IgD-negative memory B cell (primary cell): ENCODE measurements around the gene KCP. TPM values are rescaled to one million over a fixed set of nuclear protein-coding genes. Genes with fewer than 3 reads are reported as not detected.

Experiments
- H3K27ac Mint-ChIP-seq, 3 donors: one replicate each; pipeline ENCODE4 v1.8.0; 2020 to 2022; ENCODE audit warnings: mild to moderate bottlenecking in 3 of 3, mixed read lengths in 3 of 3, moderate library complexity in 1 of 3
- H3K27me3 Mint-ChIP-seq: one replicate; pipeline ENCODE4 v1.8.0; 2021; ENCODE audit warnings: mixed read lengths
- H3K36me3 Mint-ChIP-seq: one replicate; pipeline ENCODE4 v1.8.0; 2020; ENCODE audit warnings: mild to moderate bottlenecking, mixed read lengths
- H3K4me1 Mint-ChIP-seq, 3 donors: one replicate each; pipeline ENCODE4 v1.8.0; 2020 to 2022; ENCODE audit warnings: mixed read lengths in 3 of 3, mild to moderate bottlenecking in 1 of 3
- H3K4me3 Mint-ChIP-seq, 4 donors: one replicate each; pipeline ENCODE4 v1.8.0; 2020 to 2022; ENCODE audit warnings: mild to moderate bottlenecking in 4 of 4, mixed read lengths in 4 of 4, moderate library complexity in 3 of 4
- H3K9me3 Mint-ChIP-seq, 3 donors: one replicate each; pipeline ENCODE4 v1.8.0; 2020 to 2021; ENCODE audit warnings: mixed read lengths in 3 of 3, mild to moderate bottlenecking in 1 of 3
- polyA plus RNA-seq: library from polyadenylated mRNA; unstranded; fragments of 300-500 nt; fragmentation: Illumina TruSeq; gene quantifications from one replicate; pipeline ENCODE4 v1.2.3, GENCODE V29; 2021

KCP gene
- polyA plus RNA-seq, 1 donor from 2014 or later = 0.26 TPM

DNA sequence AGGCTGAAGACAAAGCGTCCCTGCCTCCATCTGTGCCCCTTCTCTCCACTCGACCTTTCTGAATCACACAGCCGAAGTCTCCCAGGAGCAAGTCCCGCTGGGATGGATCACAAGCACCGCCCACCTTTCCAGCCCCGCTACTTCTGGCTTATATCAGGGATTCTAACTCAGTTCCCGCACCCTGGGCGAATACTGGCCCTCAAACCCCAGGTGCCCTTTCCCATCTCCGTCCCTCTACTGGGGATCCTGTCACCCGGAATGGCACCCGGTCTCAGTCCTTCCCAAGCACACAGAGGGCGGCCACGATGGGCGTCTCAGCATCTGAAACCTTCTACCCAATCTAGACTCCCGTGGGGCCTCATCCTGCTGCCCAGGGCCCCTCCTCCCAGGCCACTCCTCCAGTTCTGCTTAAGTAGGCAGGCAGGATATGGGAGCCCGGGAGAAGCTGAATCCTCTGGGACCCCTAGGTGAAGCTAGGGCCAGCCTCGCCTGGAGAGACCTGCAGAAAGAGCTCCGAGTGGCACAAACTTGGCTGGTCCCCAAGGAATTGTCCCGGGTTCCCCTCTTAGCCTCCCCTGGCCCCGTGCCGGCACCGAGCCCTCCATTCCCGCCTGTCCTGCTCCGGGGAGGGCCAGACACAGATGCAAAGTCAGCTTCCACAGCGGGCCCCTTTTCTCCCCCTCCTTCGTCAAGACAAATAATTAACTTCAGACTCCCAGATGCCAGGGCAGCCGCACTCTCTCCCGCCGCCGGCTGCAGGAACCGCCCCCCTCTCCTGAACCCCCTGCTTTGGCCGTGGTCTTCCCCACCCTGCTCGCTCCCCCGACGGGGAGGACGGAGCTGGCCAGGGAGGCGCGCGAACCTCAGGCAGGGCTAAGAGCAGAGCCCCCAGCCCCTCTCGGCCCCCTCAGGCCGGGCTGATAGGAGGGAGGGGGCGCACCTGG lies 612 bp downstream of the KCP start:
- Mint-ChIP-seq H3K4me1 (peaks cover 1 to 13% (median 2%) of the 10 kb centered on the region in 3 donors), H3K9me3 (no peaks in the 10 kb centered on the region), H3K36me3 (peaks cover 2% of the 10 kb centered on the region), H3K27me3 (peaks cover 30% of the 10 kb centered on the region), H3K4me3 (peak overlapping the region in 1 of 4 donors; percentile 45), H3K27ac (no peak overlapping the region)

DNA sequence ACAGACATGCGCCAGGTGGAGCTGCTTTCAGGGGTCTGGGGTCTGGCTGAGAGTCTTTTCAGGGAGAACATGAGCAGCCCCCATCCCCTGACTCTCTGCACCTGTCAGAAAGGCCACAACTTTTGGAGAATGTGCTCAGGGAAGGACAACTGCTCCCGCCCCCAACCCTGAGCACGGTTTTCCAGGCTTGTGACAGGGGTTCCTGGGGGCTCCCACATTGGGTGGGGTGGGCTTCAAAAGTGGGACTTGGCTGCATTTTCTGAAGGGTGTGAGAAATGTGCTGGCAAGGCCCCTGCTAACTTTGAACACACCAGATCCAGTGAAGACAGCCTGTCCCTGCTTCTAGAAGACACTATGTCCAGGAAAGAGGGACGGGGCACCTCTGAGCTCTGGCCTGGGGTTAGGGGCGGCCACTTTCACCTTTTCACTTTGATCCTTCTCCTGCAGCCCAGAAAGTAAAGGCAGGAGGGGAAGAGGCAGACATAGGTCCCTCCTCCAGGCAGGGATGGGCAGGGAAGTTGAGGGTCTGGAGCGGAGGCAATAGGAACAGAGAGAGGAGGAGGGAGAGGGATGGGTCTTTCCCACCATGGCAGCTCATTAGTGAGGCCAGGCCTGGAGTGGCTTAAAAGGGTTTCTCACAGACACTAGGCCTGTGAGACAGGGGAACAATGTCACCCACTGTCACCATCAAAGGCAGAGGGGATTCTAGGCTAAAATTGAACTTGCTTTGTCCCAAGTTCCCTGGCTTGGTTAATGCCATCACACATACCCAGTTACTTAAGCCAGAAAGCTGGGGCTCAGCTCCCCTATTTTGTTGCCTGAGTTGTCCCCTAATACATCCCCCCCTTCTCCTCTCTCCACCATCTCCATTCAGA lies 1.5 kb downstream of the KCP start:
- Mint-ChIP-seq H3K36me3 (no peaks in the 10 kb centered on the region), H3K9me3 (no peaks in the 10 kb centered on the region), H3K4me3 (peak overlapping the region in 1 of 4 donors; percentile 45), H3K27ac (no peak overlapping the region), H3K4me1 (peaks cover 4 to 7% (median 6%) of the 10 kb centered on the region in 3 donors), H3K27me3 (peaks cover 25% of the 10 kb centered on the region)

DNA sequence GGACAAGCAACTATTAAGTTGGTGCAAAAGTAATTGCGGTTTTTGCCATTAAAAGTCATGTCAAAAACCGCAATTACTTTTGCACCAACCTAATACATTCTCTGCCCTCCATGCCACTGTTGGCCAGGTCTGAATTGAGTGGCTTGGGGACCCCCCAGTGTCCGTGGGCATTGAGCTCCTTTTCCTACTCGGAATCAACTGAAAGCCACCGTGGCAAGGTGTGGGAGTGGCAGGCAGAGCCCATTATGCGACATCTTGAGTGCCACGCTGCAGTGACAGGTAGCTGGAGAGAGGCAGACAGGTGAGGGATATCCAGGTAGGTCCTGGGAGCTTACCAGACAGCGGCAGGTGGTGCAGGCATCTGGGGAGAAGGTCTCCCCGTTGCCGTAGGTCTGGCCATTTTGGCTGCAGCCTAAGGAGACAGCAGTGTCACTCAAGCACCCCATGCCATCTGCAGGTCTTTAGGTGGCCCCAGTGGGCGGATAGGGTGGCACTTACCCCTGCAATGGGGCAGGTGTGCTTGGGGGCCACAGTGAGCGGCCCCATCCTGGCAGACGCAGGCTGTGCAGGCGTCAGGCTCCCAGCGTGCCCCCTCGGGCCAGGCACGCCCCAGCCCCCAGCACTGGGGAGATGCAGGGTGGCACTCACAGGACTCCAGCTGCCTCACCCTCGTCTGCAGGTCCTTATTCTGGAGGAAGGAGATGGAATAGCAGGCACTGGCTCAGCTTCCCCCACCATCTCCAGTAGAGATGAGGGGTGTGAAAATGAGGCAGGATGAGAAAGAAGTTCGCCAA lies 3.5 kb downstream of the KCP start:
- Mint-ChIP-seq H3K36me3 (no peaks in the 10 kb centered on the region), H3K4me1 (peaks cover 4 to 6% (median 5%) of the 10 kb centered on the region in 3 donors), H3K27ac (no peak overlapping the region), H3K27me3 (peaks cover 25% of the 10 kb centered on the region), H3K9me3 (no peaks in the 10 kb centered on the region), H3K4me3 (no peak overlapping the region)

DNA sequence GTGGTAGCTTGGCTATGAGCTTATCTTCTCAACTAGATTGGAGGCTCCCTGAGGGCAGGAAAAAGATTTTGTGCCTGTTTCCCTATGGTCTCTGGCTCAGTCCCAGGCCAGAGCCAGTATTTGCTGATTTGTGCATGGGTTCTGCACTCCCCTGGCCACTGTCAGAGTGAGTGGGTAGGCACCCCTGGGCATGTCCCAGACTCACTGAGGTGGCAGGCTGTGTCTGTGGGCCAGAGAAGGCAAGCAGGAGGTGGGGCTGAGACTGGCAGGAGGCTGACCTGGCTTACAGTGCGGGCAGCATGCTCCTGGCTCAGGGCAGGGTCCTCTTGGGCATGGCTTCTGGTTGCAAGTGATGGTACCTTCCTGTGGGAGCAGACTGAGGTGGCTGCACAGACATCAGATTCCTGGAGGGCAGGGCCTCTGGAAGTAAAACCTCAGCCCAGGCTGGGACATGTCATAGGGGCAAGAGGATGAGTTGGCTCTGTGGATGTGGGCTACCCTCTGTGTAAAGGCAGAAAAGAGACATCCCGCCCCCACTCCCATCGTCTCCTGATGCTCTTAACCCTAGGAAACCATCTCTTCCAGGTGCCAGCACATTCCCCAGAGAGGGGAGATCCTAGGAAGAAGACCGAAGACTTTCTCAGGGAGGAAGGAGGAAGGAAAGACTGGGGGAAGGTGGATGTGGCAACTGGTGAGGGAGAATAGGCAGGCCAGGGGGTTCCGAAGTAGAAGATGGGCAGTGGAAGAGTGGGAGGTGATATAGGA lies 4.3 kb downstream of the KCP start:
- no peak overlapping the region for H3K27ac Mint-ChIP-seq
- no peaks in the 10 kb centered on the region for H3K9me3 Mint-ChIP-seq
- peaks cover 25% of the 10 kb centered on the region for H3K27me3 Mint-ChIP-seq
- no peaks in the 10 kb centered on the region for H3K36me3 Mint-ChIP-seq
- peak overlapping the region in 1 of 4 donors; percentile 81 for H3K4me3 Mint-ChIP-seq
- H3K4me1 Mint-ChIP-seq = peaks cover 4 to 6% (median 4%) of the 10 kb centered on the region in 3 donors

DNA sequence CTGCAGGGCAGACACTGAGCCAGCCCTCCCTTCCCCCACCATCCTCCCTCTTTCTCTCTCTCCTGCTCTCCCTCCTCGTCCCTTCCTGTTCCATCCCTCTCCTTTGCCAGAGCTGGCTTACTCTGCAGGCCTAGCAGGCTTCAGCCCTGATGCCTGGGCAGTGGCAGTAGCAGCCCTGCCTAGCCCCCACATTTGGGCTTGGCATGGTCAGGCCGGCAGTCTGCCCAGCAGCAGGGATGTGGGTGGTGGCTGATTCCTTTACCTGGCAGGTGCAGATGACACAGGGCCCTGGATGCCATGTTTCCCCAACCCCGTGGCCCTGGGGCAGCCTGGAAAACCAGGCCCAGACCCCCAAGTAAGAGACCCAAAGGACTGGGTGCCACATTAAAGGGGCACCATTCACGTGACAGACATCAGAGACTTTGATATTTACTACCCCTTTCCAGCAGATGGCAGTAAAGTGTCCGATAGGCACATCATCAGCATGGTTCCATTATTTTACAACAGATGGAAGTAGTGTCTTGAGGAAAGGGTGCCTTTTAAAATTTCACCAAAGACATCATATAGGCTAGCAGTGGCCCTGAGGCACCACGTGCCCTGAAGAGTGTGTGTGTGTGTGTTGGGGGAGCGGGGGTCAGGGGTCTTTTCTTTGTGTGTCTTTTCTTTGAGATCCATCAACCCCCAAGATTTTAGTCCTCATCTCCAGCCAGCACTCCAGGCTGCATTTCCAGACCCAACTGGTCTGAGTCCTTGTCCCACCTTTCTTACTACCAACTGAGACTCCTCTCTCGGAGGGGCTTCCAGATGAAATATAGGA lies 5.9 kb downstream of the KCP start:
- Mint-ChIP-seq H3K4me1 (peaks cover 3 to 6% (median 4%) of the 10 kb centered on the region in 3 donors), H3K27me3 (peaks cover 19% of the 10 kb centered on the region)

DNA sequence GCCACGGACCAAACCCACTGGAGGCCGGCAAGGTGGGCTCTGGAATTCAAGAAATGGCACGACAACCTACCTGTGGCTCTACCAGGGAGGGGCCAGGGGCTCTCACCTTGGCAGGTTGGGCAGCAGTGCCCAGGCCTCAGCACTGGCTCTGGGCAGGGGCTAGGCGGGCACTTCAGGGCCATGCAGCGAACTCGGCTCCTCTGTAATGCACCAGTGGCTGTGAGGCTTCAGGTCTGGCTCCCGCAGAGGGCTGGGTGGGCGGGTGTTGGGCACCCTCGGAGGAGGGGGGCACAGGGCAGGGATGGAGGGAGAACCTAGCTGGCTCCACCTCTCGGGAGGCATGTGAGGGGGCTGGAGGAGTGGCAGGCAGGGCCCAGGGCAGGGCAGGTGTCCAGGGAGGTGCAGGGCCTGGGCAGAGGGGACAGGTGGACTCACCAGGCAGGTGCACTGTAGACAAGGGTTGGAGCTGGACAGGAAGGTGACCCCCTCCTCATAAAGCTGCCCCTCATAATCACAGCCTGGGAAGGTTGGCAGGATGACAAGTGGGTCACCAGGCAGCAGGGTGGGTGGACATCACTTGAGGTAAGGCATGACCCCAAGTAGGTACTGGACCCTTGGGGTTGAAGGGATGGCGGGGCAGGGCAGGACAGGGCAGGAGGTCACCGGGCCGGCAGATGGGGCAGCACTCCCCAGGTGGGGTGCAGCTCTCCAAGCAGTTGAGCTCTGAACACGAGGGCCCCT lies 6.7 kb downstream of the KCP start:
- no peak overlapping the region for H3K4me3 Mint-ChIP-seq
- H3K27me3 Mint-ChIP-seq = peaks cover 13% of the 10 kb centered on the region
- H3K9me3 Mint-ChIP-seq = peaks cover 0 to 3% (median 0%) of the 10 kb centered on the region in 3 donors
- H3K27ac Mint-ChIP-seq = no peak overlapping the region
- peaks cover 0 to 6% (median 4%) of the 10 kb centered on the region in 3 donors for H3K4me1 Mint-ChIP-seq
- no peaks in the 10 kb centered on the region for H3K36me3 Mint-ChIP-seq

More for the DNA sequence above, 5.9 kb downstream of the KCP start:
- Mint-ChIP-seq H3K9me3 (peaks cover 0 to 3% (median 0%) of the 10 kb centered on the region in 3 donors), H3K36me3 (no peaks in the 10 kb centered on the region), H3K4me3 (no peak overlapping the region), H3K27ac (peak overlapping the region in 2 of 3 donors; percentile 76 to 94)

DNA sequence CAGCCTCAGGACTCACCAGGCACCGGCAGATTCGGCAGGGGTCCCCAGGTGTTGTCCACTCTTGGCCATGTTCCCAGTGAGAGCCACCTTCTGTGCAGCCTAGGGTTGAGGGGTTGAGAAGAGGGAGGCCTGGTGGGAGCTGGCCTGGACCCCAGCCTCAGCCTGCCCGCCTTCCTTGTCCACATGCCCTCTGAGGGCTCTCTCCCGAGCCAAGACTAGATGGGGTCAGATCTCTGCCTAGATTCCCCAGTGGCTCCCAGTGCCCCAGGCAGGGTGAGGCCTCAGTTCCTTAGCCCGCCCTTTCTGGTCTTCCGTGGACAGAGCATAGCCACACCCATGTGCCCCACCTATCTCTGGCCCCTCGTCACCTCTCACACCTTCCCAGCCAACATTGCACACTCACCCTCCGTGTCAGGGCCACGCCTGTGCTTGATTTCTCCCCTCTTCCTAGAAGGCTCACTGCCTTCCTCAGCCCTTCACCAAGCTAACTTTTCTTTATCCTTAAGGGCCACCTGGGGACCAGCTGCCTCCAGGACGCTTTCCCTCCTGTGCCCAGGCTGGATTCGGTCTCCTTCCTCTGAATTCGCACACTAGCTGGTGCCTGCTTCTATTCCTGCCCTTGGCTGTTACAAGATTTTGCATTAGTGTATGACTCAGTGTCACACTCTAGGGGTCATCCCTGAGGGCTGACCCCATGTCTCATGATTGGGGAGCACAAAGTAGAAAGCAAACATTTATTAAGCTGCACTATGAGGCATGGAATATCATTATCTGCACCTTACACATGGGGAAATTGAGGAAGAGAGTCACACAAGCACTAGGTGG lies 7.5 kb downstream of the KCP start:
- H3K27me3 Mint-ChIP-seq = peaks cover 14% of the 10 kb centered on the region
- no peaks in the 10 kb centered on the region for H3K36me3 Mint-ChIP-seq
- H3K27ac Mint-ChIP-seq = no peak overlapping the region

DNA sequence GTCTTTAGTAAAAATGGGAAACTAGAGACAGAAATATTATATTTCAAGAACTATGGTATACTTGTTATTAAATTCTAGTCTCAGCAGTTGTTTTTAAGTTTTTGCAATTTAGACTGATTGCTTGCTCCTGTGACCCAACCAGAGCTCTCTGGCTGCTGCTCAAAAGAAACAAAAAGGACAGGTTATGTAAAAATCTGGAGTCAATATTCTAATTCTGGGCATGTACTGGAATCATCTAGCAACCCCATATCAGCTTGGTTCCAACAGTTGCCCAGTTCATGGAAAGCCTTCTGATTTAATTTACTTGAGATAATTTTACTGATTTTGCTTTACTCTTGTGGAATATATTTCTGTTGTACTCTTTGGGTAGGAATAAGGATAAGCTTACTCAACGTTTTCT lies 10.3 kb downstream of the KCP start:
- no peak overlapping the region for H3K4me3 Mint-ChIP-seq
- H3K4me1 Mint-ChIP-seq = peaks cover 0 to 6% (median 4%) of the 10 kb centered on the region in 3 donors
- no peaks in the 10 kb centered on the region for H3K36me3 Mint-ChIP-seq
- peaks cover 7% of the 10 kb centered on the region for H3K27me3 Mint-ChIP-seq
- H3K9me3 Mint-ChIP-seq = peaks cover 0 to 11% (median 4%) of the 10 kb centered on the region in 3 donors
- no peak overlapping the region for H3K27ac Mint-ChIP-seq

More for the DNA sequence above, 7.5 kb downstream of the KCP start:
- Mint-ChIP-seq H3K4me1 (peaks cover 0 to 6% (median 4%) of the 10 kb centered on the region in 3 donors), H3K9me3 (peaks cover 0 to 9% (median 4%) of the 10 kb centered on the region in 3 donors), H3K4me3 (no peak overlapping the region)

DNA sequence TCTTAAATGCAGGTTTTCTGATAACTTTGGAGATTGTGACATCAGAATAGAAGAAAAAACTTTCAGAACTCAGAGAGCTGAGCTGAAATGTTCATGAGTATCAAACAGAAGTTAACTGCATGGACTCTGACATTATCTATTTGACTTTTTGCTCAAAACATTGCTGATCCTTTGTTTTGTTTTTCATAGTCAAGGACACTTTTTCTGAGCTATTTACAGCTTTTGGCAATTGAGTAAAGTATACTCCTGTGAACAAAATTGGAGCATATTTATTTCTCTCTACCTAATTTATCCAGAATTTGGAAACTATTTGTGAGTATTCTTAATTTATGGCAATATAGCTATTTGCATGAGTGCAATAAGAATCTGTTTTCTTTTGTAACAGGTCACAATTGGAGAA lies 11.1 kb downstream of the KCP start:
- Mint-ChIP-seq H3K4me1 (no peaks in the 10 kb centered on the region), H3K4me3 (no peak overlapping the region), H3K36me3 (no peaks in the 10 kb centered on the region), H3K27ac (no peak overlapping the region), H3K9me3 (peaks cover 0 to 11% (median 4%) of the 10 kb centered on the region in 3 donors), H3K27me3 (peaks cover 2% of the 10 kb centered on the region)

DNA sequence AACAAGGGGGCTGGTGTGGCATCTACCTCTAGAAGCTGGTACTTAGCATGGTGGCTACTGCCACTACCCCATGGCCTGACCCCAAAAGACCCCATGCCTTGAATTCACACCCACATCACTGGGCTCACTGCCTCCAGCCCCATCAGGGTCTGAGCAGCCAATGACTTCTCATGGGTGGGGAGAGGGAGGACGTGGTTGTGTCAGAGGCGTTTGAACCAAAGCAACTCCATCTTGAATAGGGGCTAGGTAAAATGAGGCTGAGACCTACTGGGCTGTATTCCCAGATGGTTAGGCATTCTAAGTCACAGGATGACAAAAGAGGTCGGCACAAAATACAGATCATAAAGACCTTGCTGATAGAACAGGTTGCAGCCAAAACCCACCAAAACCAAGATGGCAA lies 15.2 kb downstream of the KCP start:
- no peaks in the 10 kb centered on the region for H3K4me1 Mint-ChIP-seq
- peaks cover 0 to 8% (median 4%) of the 10 kb centered on the region in 3 donors for H3K9me3 Mint-ChIP-seq
- H3K27me3 Mint-ChIP-seq = peaks cover 6% of the 10 kb centered on the region
- no peaks in the 10 kb centered on the region for H3K36me3 Mint-ChIP-seq
- no peak overlapping the region for H3K27ac Mint-ChIP-seq
- H3K4me3 Mint-ChIP-seq = no peak overlapping the region

DNA sequence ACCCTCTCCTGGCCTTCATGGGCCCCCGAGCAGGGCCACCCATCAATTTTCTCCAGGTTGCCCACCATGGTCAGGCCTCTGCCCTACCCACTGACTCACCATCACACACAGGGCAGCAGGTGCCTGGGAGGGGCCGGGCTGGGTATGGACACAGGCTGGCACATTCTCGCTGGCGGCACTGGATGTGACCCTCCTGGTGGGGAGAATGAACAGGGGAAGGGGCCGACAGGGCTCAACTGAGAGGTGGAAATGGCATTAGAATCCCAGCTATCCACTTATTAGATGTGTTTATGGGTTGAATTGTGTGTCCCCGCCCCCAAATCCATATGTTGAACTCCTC lies 16.4 kb downstream of the KCP start:
- H3K27ac Mint-ChIP-seq = no peak overlapping the region
- no peak overlapping the region for H3K4me3 Mint-ChIP-seq
- peaks cover 0 to 8% (median 4%) of the 10 kb centered on the region in 3 donors for H3K9me3 Mint-ChIP-seq
- H3K27me3 Mint-ChIP-seq = peaks cover 9% of the 10 kb centered on the region
- no peaks in the 10 kb centered on the region for H3K4me1 Mint-ChIP-seq
- no peaks in the 10 kb centered on the region for H3K36me3 Mint-ChIP-seq
